MM.1S (cell line): Measurements from ENCODE around the gene RSPH1.

Experiments used
- DNase-seq: peaks from one replicate; pipeline ENCODE4 v3.0.0-alpha.2; 2015
- H2AFZ ChIP-seq: fragments of 300-600 bp; sonication (generic); 2 replicates; pipeline ENCODE4 v1.6.0; 2016; ENCODE audit warnings: antibody characterized with exemption, low read length
- H3F3A ChIP-seq: fragments of 300-600 bp; sonication (generic); 2 replicates; pipeline ENCODE4 v1.6.1; 2016; ENCODE audit warnings: mild to moderate bottlenecking, antibody characterized with exemption, low read length, moderate library complexity, mixed read lengths; ENCODE audit not compliant: insufficient read depth
- H3K27ac ChIP-seq: fragments of 300-600 bp; sonication (generic); 2 replicates; pipeline ENCODE4 v1.5.1; 2016; ENCODE audit warnings: mild to moderate bottlenecking, low read length
- H3K27me3 ChIP-seq: fragments of 300-600 bp; sonication (generic); replicated peaks from 2 replicates; pipeline ENCODE4 v1.6.0; 2016; ENCODE audit warnings: low read length; ENCODE audit not compliant: insufficient read depth
- H3K36me3 ChIP-seq: fragments of 300-600 bp; sonication (generic); replicated peaks from 2 replicates; pipeline ENCODE4 v1.6.1; 2016; ENCODE audit warnings: mild to moderate bottlenecking, low read length, mixed read lengths; ENCODE audit not compliant: insufficient read depth
- H3K4me1 ChIP-seq: fragments of 300-600 bp; sonication (generic); 2 replicates; pipeline ENCODE4 v1.6.1; 2016; ENCODE audit warnings: low read length, mixed read lengths
- H3K4me2 ChIP-seq: fragments of 300-600 bp; sonication (generic); 2 replicates; pipeline ENCODE4 v1.6.0; 2016; ENCODE audit warnings: low read depth, low read length
- H3K4me3 ChIP-seq: fragments of 300-600 bp; sonication (generic); 2 replicates; pipeline ENCODE4 v1.5.1; 2016; ENCODE audit warnings: low read length, mixed read lengths
- H3K79me2 ChIP-seq: fragments of 300-600 bp; sonication (generic); 2 replicates; pipeline ENCODE4 v1.6.1; 2016; ENCODE audit warnings: mixed run types, low read length, mixed read lengths
- H3K9ac ChIP-seq: fragments of 300-600 bp; sonication (generic); 2 replicates; pipeline ENCODE4 v1.6.1; 2016; ENCODE audit warnings: low read length, mixed read lengths
- H3K9me2 ChIP-seq: fragments of 300-600 bp; sonication (generic); replicated peaks from 2 replicates; pipeline ENCODE4 v1.6.1; 2016; ENCODE audit warnings: mild to moderate bottlenecking, low read length, mixed read lengths; ENCODE audit not compliant: insufficient read depth
- H3K9me3 ChIP-seq: fragments of 300-600 bp; sonication (generic); replicated peaks from 2 replicates; pipeline ENCODE4 v1.6.1; 2016; ENCODE audit warnings: mild to moderate bottlenecking, low read length, mixed read lengths; ENCODE audit not compliant: insufficient read depth
- H4K20me1 ChIP-seq: fragments of 300-600 bp; sonication (generic); 2 replicates; pipeline ENCODE4 v1.6.1; 2016; ENCODE audit warnings: mild to moderate bottlenecking, low read length, moderate library complexity, mixed read lengths; ENCODE audit not compliant: insufficient read depth
- EZH2 ChIP-seq: fragments of 300-600 bp; sonication (generic); optimal IDR thresholded peaks from 2 replicates; pipeline ENCODE3; 2017; ENCODE audit warnings: low read depth, mild to moderate bottlenecking, antibody characterized with exemption, low read length, mixed read lengths
- EZH2phosphoT487 ChIP-seq: fragments of 300-600 bp; sonication (generic); IDR thresholded peaks from 2 replicates; pipeline ENCODE4 v1.6.1; 2018; ENCODE audit warnings: antibody characterized with exemption, low read length
- TF ChIP-seq, protein P1 (sequence below): fragments of 300-600 bp; sonication (generic); IDR thresholded peaks from 2 replicates; pipeline ENCODE4 v1.5.1; 2016; ENCODE audit warnings: antibody characterized with exemption, low read length, mixed read lengths

The RSPH1 gene

GRCh38 chr21:42439284-42440186 lies 56.5 kb downstream of the RSPH1 start:
- Histone ChIP-seq H3K4me2 (no peak overlapping the region), H3K9ac (no peak overlapping the region), H4K20me1 (no peaks in the 10 kb centered on the region), H3K4me1 (no peaks in the 10 kb centered on the region), H3K4me3 (no peak overlapping the region), H3F3A (no peaks in the 10 kb centered on the region), H3K9me2 (no peaks in the 10 kb centered on the region), H3K36me3 (no peaks in the 10 kb centered on the region), H3K9me3 (no peaks in the 10 kb centered on the region), H3K27ac (no peak overlapping the region), H3K27me3 (peaks cover 99% of the 10 kb centered on the region), H3K79me2 (no peaks in the 10 kb centered on the region), H2AFZ (no peak overlapping the region)
- TF ChIP-seq EZH2 = no peak
- TF ChIP-seq, protein P1, sequence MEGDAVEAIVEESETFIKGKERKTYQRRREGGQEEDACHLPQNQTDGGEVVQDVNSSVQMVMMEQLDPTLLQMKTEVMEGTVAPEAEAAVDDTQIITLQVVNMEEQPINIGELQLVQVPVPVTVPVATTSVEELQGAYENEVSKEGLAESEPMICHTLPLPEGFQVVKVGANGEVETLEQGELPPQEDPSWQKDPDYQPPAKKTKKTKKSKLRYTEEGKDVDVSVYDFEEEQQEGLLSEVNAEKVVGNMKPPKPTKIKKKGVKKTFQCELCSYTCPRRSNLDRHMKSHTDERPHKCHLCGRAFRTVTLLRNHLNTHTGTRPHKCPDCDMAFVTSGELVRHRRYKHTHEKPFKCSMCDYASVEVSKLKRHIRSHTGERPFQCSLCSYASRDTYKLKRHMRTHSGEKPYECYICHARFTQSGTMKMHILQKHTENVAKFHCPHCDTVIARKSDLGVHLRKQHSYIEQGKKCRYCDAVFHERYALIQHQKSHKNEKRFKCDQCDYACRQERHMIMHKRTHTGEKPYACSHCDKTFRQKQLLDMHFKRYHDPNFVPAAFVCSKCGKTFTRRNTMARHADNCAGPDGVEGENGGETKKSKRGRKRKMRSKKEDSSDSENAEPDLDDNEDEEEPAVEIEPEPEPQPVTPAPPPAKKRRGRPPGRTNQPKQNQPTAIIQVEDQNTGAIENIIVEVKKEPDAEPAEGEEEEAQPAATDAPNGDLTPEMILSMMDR = no peak
- TF ChIP-seq EZH2phosphoT487 = no peak
- DNase-seq = no peak

DNA sequence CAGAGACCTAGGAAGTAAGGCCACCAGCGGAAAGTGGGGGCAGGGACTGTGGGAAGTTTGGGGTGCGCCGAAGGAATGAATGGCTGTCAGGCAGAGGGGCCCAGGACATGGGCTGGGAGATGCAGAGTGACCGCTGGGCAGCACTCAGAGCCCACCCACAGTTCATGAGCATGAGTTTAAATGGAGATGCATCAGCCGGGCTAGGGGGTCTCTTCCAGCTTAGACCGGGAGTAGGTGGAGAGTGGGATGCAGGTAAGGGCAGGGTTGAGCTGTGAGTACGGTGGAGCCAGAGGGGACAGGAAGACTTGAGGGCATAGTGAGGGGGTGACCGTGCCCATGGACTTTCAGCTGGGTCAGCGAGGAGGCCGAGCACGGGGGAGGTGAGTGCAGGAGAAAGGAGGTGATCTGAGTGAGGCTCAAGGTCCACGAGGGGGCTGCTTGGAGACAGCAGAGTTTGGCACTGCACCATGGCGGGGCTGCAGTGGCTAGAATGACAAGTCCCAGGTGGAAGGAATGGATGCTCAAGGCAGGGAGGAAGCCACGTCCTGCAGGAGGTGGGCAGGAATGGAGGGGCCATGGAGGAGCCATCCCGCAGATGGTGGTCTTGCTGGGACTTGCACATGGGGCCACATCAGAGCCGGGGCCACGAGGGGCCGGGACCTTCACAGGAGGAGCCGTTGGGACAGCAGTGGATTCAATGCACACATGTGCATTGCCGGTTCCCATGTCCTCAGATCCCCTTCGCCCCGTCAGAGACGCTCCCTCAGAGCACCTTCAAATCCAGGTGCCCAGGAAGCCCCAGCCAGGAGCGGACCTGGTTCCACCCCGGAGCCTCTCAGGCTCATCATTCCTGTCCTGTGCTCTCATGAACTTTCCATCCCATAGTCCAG lies 57.5 kb downstream of the RSPH1 start:
- H4K20me1 ChIP-seq = no peaks in the 10 kb centered on the region
- H3K79me2 ChIP-seq = no peaks in the 10 kb centered on the region
- no peak overlapping the region for H2AFZ ChIP-seq
- H3K27me3 ChIP-seq = peaks cover 99% of the 10 kb centered on the region
- H3K9ac ChIP-seq = no peak overlapping the region
- TF ChIP-seq, protein P1 = no peak
- no peak for TF ChIP-seq EZH2
- no peak for TF ChIP-seq EZH2phosphoT487
- no peaks in the 10 kb centered on the region for H3F3A ChIP-seq
- no peak for DNase-seq
- H3K4me1 ChIP-seq = no peaks in the 10 kb centered on the region
- no peak overlapping the region for H3K4me3 ChIP-seq
- no peaks in the 10 kb centered on the region for H3K9me2 ChIP-seq
- no peaks in the 10 kb centered on the region for H3K9me3 ChIP-seq
- no peak overlapping the region for H3K27ac ChIP-seq
- no peak overlapping the region for H3K4me2 ChIP-seq
- no peaks in the 10 kb centered on the region for H3K36me3 ChIP-seq

DNA sequence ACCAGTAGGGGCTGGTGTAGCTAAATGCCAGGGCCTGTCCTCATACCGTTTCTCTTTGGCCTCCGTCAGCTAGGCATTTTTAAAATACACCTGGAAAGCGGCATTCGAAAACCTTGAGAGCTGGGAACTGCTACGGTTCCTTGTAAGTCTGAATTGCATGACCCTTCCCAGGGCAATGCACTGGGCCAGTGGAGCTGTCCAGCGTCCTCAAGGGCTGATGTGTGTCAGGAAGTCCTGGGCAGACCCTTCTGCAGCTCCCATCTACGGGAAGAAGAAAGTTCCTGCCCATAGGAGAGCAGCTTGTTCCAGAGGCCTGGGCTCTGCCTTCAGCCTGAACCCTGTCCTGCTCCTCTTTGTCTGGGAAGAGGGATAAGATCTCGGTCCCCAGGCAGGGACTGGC lies 58.2 kb downstream of the RSPH1 start:
- Histone ChIP-seq H3F3A (no peaks in the 10 kb centered on the region), H3K27ac (no peak overlapping the region), H3K36me3 (no peaks in the 10 kb centered on the region), H3K4me2 (no peak overlapping the region), H3K79me2 (no peaks in the 10 kb centered on the region), H2AFZ (no peak overlapping the region), H3K4me3 (no peak overlapping the region), H3K27me3 (peaks cover 99% of the 10 kb centered on the region), H3K9me2 (no peaks in the 10 kb centered on the region), H4K20me1 (no peaks in the 10 kb centered on the region), H3K4me1 (no peaks in the 10 kb centered on the region), H3K9me3 (no peaks in the 10 kb centered on the region), H3K9ac (no peak overlapping the region)
- peak; percentile 27 for DNase-seq
- TF ChIP-seq EZH2phosphoT487 = no peak
- TF ChIP-seq EZH2 = no peak
- TF ChIP-seq, protein P1 = no peak
